ENCODE measurements around the gene ONECUT2.
"Not testable (repeated sequence)": the region's sequence is repeated elsewhere in the genome, so short reads cannot be mapped to it uniquely, and the experiment has no call there.

The ONECUT2 gene

DNA sequence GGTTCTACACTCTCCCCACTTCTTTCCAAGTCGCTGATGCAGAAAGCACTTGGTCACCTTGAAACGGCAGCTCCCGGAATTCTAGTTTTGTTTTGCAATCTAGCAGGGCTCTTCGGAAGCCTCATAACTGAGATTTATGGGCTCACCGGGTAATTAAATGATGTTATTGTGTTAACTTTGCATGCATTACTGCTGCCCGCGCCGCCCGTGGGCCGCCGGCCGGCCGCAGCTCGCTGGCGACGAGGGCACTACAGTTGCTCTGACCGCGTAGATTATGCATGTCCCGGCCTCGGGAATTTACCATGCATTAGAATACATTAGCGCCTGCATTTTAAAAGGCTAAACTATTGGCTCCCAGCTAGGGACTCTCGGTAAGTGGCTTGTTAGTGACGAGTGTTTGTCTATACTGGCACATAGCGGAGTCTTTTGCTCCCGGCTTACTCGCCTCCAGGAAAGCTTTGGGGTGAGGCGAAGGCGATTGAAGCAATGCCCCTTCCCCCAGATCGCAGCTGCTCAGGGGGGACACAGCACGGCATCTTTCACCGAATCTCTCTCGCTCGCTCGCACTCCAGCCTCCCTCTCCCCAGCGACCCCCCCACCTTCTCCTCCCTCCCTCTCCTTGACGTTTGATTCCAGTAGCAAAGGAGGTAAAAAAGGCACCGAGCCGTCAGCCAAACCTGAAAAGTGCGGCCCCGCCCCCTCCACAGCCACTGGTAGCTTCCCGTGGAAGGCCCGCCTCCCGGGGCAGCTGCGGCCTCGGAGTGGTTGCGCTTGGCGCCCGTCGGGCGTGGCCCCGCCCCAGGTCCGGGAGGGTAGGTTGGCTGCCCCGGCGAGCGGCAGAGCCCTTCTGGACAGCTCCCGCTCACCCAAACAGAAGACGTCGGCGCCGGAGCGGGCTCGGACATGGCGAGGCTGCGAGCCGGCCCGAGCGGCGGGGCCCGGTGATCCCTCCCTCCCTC lies at the start of gene ONECUT2:
Gene ONECUT2, plus strand, starts transcription at position 839 of the 959 bp plus-strand sequence. CDS start 343 bp downstream, outside the sequence.
- DNase-seq (ENCODE audit: low read depth in 3 of 3): peak; percentile 27 to 71 (median 46)

DNA sequence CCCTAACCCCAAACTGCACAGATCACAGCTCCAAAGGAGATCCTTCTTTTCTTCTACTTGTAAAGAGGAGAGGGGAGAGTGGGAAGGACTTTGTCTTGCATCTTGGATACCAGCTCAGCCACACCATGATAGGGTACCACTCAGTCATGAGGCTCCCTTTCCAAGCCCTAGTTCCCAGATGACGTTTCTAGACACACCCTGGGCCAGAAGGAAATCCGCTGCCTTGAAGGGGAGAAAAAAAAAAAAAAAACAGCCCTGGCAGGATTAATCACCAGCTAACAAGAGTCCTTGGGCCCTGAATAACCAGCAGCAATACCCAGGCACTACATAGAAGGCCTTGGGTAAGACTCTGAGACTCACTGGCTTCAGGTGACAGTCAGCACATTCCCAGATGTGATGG lies 45.9 kb upstream of the ONECUT2 start:
- DNase-seq (ENCODE audit: low read depth in 3 of 3): no peak

DNA sequence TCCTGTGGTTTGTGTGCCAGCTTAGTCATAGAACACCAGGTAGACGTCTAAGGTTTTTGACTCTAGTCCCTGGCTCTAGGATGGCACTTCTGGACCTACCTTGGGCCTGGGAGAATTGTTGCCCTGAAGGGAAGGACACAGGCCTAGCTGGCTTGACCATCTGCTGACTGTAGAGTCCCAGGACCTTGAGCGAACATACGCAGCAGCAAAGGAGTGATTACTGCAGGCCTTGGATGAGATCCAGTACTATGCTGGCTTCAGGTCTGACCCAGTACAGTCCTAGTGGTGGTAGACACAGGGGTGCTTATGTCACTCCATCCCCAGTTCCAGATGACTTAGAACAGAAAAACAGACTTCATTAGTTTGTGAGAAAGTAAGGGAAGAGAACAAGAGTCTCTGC lies 45.1 kb upstream of the ONECUT2 start:
- no peak for DNase-seq (ENCODE audit: low read depth in 3 of 3)

DNA sequence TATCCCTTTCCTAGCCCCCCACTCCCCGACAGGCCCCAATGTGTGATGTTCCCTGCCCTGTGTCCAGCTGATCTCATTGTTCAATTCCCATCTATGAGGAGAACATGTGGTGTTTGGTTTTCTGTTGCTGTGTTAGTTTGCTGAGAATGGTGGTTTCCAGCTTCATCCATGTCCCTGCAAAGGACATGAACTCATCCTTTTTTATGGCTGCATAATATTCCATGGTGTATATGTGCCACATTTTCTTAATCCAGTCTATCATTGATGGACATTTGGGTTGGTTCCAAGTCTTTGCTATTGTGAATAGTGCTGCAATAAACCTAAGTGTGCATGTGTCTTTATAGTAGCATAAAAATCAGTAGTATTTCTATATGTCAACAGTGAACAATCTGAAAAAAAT lies 40.4 kb upstream of the ONECUT2 start:
- not testable (repeated sequence) for DNase-seq (ENCODE audit: low read depth in 3 of 3)

DNA sequence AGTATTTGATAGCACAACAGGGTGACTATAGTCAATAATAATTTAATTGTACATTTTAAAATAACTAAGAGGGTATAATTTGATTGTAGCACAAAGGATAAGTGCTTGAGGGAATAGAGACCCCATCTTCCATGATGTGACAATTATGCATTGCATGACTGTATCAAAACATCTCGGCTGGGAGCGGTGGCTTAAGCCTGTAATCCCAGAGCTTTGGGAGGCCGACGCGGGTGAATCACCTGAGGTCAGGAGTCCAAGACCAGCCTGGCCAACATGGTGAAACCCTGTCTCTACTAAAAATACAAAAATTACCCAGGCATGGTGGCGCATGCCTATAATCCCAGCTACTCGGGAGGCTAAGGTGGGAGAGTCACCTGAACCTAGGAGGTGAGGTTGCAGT lies 38.3 kb upstream of the ONECUT2 start:
- not testable (repeated sequence) for DNase-seq (ENCODE audit: low read depth in 3 of 3)

DNA sequence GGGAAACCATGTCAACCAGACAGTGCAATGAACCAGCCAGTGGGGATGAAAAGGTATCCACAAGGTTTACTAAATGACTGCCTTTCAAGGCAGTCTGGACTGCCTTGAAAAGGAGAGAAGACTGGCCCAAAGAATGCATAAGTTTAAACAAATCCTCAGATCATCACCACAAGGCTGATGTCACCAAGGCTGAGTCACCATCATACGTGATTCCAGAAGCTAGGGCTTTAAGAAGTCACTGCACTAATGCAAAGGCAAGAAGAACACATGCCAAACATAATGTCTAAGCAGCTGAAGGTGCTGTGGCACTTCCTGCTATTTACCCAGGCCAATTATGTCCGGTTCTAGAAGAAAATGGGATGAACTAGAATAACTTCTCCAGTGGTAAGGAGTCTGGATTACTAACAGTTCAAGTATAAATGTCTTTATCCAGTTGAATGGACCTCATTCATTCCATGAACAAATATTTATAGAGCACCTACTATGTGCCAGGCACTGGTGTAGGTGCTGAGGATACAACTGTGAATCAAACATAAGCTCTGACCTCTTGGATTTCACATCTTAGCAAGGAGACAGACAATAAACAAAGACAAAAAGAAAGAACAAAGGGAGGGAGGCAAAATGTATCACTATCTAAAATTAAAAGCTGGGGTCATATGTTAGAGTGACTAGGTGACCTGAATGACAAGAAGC lies 37.6 kb upstream of the ONECUT2 start:
- no peak for DNase-seq (ENCODE audit: low read depth in 3 of 3)

DNA sequence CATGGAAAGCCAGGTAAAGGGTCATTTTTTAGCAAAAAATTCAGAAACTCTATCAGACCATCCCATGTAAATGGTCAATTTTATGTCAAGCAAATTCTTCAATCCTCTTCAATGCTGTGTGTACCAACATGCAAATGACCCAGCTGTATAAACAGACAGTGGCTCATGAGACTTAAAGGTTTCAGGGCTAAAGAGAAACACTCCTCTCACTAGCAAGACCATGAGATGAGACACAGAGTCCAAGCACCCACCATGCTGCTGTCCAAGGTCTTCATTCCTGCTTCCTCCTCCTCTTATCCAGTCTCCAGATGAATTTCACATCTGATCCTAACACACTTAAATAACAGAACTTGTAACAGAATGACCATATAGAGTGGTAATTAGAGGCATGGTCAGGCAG lies 30.8 kb upstream of the ONECUT2 start:
- DNase-seq (ENCODE audit: low read depth in 3 of 3): no peak

DNA sequence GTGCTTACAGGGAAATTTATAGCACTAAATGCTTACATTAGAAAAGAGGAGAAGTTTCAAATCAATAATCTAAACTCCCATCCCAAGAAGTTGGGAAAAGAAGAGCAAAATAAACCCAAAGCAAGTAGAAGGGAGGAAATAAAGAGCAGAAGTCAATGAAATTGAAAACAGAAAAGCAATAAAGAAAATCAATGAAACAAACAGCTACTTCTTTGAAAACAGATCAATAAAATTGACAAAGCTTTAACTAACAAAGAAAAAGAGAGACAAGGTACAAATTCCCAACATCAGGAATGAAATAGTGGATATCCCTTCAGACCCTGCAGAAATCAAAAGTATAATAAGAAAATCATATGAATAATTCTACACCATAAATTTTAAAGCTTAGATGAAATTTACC lies 25.5 kb upstream of the ONECUT2 start:
- DNase-seq (ENCODE audit: low read depth in 3 of 3): no peak

DNA sequence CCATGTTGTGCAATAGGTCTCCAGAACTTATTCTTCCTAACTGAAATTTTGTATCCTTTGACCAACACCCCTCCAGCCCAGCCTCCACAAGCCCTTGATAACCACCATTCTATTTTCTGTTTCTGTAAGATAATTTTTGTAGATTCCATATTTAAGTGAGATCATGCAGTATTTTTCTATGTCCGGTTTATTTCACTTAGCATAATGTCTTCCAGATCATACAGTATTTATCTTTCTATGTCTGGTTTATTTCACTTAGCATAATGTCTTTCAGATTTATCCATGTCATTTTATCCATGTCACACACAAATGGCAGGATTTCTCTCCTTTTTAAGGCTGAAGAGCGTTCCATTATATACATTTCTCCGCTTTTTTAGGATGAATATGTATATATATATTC lies 24.4 kb upstream of the ONECUT2 start:
- DNase-seq (ENCODE audit: low read depth in 3 of 3): no peak

DNA sequence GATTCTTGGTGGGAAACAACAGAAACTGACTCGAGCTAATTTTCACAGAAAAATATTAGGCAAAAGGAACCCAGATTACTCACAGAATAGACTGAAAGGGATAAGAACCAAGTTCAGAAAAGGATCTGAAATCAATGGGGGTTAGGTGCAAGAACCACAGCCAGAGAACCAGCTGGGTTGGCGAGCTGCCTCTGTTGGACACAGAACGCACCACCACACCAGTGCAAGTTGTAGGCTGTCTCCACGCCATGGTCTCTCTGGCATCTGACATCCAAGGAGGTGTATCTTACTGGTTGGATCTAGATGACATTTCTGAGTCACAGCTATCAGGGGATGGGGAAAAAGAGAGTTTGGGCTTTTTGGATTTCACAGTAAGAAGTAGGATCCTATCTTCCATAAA lies 18.6 kb upstream of the ONECUT2 start:
- DNase-seq (ENCODE audit: low read depth in 3 of 3): no peak

DNA sequence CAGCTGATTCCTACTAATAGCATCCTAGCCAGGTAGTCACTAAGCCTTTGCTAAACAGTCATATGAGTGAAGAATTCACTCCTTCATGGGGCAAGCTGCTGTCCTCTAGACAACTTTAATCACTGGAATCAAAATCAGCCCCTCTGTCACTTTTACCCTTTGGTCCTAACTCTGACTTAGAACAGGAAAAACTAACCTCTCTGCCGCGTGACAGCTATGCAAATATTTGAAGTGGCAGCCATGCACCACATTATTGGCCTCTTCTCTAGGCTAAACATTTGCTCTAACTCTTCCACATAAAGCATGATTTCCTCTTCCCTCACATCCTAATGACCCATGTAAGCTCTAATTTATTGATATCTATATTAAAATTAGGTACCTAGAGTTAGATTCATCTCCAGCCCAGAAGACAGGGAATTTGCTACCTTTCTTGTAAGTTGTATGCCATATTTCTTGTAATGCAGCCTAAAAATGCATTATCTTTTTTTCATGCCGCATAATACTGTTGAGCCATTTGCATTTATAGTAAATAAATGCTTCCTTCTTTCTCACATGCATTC lies 12.8 kb upstream of the ONECUT2 start:
- DNase-seq (ENCODE audit: low read depth in 3 of 3): no peak

DNA sequence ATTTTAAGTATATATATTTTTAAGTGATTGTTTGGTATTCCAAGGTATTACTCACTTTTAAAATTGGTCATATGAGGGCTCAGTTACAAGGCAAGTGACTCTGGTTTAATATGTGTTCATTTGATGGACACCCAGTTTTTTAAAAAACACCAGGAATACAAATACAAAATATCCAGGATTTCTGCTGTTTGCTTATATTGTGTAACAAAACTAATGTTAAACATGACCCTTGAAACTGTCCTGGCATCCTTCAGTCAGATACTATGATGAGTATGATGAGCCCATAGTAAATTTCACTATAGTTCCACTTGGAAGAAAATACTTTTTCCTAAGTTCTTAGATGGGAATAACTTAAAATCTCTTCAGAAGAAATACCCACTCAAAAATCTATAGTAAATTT lies 11.4 kb upstream of the ONECUT2 start:
- no peak for DNase-seq (ENCODE audit: low read depth in 3 of 3)

DNA sequence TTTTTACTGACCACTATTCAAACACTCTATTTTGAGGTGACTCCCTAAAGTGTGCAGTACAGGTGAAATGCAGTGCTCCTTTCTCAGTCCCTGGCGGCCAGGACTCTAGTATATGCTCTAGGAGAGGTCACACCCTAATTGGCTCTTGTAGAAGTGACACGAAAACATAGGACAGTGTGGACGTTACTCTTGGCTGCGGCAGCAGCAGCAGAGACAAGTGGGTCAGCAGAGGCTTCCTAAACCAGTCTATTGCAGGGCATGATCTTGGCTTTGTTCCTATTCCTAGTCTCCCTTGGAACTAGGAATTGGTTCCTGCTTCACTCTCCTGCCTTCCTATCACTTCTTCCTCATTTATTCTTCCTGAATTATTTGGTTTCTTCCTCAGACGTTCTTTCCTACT lies 10.1 kb upstream of the ONECUT2 start:
- no peak for DNase-seq (ENCODE audit: low read depth in 3 of 3)

DNA sequence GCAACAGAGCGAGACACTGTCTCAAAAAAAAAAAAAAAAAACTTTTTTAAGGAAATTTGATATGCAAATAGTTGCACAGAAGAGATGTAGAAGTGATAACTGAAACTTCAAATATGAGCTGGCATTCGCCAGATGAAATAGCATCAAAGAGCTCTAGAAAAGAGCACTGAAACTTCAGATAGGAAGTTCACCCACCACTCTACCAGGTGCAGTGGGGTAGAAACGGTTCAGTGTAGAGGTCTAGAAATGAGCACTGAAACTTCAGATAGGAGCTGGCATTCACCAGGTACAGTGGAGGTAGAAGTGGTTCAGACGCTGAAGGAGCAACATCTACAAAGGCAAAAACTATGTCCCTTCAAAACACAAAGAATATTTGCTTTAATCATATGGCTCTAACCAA lies 9.0 kb upstream of the ONECUT2 start:
- no peak for DNase-seq (ENCODE audit: low read depth in 3 of 3)

DNA sequence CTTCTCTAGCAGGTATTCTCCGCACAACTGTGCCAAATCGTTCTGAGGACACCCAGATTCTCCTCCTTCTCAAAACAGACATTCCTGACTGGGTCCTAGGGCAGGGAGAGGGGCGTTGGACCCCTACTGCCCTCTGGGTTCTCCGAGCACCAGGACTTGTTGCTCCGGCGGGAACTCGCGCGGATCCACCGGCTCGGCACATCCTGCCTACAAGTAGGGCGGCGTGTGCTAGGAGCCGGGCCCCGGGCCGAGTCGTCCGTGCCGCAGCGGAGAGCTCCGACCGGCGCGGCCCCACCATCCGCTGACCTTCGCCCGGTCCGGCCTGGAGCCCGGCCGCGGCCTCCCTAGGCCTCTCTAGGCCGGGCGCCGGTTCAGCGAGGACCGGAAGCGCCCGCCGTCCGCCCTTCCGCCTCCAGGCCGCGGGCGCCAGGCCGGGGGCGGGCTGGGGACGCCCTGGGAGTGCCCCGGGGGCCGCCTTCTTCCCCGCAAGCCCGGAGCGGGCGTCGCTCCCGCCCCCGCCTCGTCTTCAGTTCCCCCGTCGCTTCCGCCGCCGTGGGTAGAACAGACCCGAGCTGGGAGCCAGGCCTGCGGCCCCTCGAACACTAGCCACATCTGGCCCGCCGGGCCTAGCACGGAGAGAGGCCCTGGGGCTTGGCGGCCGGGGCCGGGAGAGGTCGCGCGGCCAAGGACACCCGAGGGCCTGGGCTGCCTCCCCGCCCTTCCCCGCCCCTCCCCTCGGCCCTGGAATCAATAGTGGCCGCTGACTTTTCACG lies 7.6 kb upstream of the ONECUT2 start:
- no peak for DNase-seq (ENCODE audit: low read depth in 3 of 3)

DNA sequence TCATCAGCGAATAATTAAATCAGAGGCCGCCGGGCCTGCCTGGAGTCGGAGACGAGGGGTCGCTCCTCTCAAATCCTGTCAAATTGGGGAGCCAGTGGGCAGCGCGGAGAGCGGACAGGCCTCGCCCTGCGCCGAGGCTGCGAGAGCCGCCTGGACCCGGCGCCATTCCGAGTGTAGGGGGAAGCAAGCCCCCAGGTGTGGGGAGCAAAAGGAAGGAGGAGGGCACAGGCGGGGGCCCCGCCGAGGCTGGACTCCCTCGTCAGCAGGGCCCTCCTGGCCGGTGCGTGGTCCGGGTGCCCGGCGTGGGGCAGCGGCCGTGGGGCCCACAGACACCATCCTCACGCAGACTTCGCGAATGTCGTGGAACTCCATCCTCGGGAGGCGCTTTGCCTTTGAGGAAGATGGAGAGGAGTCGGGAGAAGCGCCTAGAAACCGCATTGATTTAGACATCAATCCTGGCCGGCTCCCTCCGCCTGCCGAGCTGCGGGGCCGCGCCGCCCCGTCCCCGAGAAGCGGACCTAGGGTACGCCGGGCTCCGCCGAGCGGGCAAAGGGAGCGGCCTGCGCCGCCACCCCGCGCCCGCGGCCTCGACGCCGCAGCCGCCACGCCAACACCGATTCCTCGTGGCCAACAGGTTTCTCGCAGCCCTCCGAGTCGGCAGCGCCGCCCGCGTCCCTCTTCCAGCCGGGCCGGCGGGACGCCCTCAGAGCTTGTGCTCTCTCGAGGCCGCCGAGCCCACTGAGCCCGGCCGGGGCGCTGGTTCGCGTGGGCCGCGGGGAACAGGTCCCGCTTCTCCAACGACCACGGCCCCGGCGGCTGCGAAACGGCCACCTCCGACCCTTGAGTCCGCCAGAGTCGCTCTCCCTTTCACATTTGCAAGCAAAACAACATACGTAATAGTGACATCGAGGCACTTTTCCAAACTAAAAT lies 6.7 kb upstream of the ONECUT2 start:
- DNase-seq (ENCODE audit: low read depth in 3 of 3): no peak

DNA sequence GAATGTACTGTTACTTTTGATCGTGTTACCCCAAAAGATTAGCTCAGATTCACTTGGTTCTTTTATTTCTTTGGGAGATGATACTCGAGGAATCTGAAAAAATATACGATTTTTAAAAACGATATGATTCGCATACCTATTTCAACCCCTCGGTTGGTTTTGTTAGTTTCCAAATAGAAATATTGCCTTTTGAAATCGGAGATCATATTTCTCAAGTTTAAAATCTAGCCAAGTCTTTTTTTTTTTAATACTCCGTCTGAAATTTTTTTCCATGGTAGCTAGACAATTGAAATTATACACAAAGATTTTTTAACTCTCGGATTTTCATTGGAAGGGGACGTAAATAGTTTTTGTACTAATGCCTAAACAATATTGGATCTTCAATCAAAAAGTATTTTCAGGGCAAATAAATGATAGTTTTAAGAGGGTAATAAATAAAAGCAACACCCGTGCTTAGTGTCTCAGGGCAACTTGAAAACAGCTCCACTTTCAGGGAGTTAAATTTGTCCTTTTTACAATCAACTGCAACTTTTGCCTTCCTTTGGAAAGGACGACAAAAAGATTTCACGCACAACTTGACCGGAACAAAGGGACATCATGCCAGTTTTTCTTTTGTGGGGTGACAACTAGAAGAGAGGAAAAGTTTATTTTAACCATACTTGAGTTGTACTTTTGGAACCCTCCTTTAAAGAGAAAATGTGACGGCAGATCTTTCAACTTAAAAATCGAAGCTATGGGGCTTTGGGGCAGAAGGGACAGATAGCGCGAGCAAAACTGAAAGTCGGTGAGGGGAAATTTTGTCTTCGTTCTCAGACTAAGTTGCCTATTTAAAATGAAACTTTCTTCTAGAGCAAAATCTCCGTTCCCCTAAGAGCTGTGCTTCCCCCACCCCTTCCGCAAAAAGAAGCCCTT lies 5.8 kb upstream of the ONECUT2 start:
- DNase-seq (ENCODE audit: low read depth in 3 of 3): no peak

DNA sequence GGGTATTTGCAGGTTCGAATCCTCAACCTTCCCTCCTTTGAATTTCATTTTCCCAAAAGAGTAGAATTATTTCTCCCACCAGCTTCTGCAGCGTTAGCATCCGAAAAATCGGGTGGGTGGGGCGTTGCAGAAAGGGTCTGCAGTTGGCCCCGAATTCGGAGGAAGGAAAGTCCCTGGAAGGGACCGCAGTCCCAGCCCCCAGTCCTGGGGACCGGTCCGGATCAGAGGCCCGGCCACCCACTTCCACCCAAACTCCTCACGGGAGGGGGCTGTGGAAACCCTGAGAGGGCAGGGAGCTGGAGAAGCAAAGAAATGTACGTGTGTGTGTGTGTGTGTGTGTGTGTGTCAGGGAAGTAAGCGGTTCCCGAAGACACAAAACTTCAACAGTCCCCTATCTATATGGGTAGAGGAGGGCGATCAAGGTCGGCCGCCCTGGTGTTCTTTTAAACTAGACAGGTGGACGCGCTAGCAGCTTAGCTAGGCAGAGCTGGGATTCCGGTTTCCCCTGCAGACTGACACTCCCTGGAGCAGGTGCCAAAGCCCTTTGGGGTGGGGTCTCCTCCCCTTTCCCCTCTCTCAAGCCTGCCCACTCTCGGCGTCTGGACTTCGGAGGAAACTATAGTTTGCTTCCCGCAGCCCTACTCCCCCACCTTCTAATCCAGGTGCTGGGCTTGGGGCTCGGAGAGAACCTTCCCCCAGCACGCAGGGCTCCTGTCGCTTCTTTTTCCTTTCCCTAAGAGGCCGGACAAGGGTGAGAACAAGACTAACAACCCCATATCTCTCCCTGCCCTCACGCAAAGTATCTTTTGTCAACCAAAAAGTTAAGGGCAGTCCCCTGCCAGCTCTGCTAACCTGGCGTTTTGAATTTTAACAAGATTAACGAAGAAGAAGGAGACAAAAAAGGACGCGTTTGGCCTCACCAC lies 4.8 kb upstream of the ONECUT2 start:
- DNase-seq (ENCODE audit: low read depth in 3 of 3): no peak

DNA sequence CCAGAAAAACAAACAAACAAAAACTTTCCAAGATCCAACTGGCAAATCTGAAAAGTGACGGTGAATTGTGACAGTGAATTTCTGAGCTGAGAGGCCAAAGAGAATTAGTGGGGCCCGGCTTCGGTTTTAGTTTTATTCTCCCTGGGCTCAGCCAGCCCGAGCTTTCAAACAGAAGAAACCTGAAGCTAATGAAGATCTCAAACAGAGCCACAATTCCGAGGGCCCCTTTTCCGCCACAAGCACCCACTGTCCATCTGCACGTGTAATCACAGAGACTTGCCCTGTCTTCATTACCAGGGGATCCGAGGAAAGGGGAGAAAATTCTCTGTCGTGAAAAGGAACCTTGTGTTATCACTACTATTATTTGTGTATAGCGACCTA lies 4.2 kb upstream of the ONECUT2 start:
- no peak for DNase-seq (ENCODE audit: low read depth in 3 of 3)

Data from stimulated activated CD4-positive, alpha-beta T cell treated with anti-CD3 and anti-CD28 coated beads, TNF-alpha, amount 100 ng/mL, for 24 hours (primary cell).